ENCODE data around the gene PPP1R1C.

DNA sequence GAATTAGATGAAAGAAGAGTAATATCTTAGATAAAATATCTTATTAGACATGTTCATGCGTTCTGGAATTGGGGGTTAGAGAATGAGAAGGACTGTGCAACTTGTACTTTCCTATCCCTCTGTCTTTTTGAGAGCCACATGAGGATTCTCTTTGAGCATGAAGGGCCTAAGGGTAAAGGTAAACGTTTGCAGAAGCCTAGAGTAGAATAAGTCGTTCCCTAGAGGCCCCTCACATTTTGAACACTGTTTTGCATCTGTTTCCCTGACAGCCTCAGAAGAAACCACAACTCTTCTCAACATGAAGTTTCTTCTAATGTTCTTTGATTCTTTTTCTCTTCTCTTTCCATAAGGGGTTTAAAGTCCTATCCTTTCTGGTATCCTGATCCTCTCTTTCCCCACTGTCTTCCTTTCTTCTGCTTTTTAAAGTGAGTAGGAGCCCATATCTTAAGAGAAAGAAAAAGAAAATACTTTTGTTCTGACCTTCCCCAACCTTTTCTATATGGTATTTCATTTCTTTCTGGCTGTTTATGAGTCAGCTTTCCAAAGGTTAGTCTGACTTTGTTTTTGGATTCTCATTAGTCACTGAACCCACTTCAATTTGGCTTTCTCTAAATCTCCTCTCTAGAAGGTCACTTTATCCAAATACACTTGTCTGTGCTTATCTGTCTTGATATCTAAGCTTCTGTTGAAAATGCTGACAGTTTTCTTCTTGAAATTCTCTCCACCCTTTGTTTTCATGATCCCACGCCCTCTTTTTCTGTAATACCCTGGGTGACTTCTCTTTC, 34.8 kb downstream of the PPP1R1C start:
- TF ChIP-seq, protein P1, sequence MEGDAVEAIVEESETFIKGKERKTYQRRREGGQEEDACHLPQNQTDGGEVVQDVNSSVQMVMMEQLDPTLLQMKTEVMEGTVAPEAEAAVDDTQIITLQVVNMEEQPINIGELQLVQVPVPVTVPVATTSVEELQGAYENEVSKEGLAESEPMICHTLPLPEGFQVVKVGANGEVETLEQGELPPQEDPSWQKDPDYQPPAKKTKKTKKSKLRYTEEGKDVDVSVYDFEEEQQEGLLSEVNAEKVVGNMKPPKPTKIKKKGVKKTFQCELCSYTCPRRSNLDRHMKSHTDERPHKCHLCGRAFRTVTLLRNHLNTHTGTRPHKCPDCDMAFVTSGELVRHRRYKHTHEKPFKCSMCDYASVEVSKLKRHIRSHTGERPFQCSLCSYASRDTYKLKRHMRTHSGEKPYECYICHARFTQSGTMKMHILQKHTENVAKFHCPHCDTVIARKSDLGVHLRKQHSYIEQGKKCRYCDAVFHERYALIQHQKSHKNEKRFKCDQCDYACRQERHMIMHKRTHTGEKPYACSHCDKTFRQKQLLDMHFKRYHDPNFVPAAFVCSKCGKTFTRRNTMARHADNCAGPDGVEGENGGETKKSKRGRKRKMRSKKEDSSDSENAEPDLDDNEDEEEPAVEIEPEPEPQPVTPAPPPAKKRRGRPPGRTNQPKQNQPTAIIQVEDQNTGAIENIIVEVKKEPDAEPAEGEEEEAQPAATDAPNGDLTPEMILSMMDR (conservative IDR thresholded peaks at IDR 0.05; ENCODE audit: low read depth in 2 of 2): no peak
- TF ChIP-seq EZH2 (IDR thresholded peaks at IDR 0.05; ENCODE audit: low read depth, unreplicated experiment): no peak

Measured in GM23338 (cell line).